Naive B cell (primary cell): ENCODE data around the gene PIK3R5. TPM values are rescaled to one million over a fixed set of nuclear protein-coding genes. Genes with fewer than 3 reads are reported as not detected.
A peak's percentile ranks its signal among the peaks of the same experiment; 100 is the strongest.

Experiments
- ATAC-seq, 2 donors: fragments of 150-1000 bp; cut with Tn5 transposase; 2 replicates each; pipeline ENCODE4 v1.10.0; 2021; ENCODE audit warnings: low read depth in 2 of 2, mild to moderate bottlenecking in 2 of 2, moderate library complexity in 2 of 2
- DNase-seq: peaks from one replicate; pipeline ENCODE4 v3.0.0; 2022
- H3K27ac Mint-ChIP-seq, 6 donors: one replicate each; pipeline ENCODE4 v1.8.0; 2020 to 2022; ENCODE audit warnings: mild to moderate bottlenecking in 6 of 6, mixed read lengths in 6 of 6, moderate library complexity in 5 of 6, inconsistent platforms in 2 of 6
- H3K27me3 Mint-ChIP-seq, 3 donors: one replicate each; pipeline ENCODE4 v1.8.0; 2021 to 2022; ENCODE audit warnings: mixed read lengths in 3 of 3, mild to moderate bottlenecking in 1 of 3
- H3K36me3 Mint-ChIP-seq, 2 donors: one replicate each; pipeline ENCODE4 v1.8.0; 2020 to 2022; ENCODE audit warnings: mixed read lengths in 2 of 2, inconsistent platforms in 1 of 2, mild to moderate bottlenecking in 1 of 2
- H3K4me1 Mint-ChIP-seq, 3 donors: one replicate each; pipeline ENCODE4 v1.8.0; 2020 to 2022; ENCODE audit warnings: mixed read lengths in 3 of 3, inconsistent platforms in 1 of 3, mild to moderate bottlenecking in 1 of 3, moderate library complexity in 1 of 3
- H3K4me3 Mint-ChIP-seq, 8 donors: one replicate each; pipeline ENCODE4 v1.8.0; 2020 to 2022; ENCODE audit warnings: mild to moderate bottlenecking in 8 of 8, mixed read lengths in 8 of 8, moderate library complexity in 8 of 8, inconsistent platforms in 2 of 8
- H3K9me3 Mint-ChIP-seq, 7 donors: one replicate each; pipeline ENCODE4 v1.8.0; 2020 to 2022; ENCODE audit warnings: mixed read lengths in 7 of 7, mild to moderate bottlenecking in 5 of 7, inconsistent platforms in 2 of 7, moderate library complexity in 1 of 7
- polyA plus RNA-seq, 6 donors: library from polyadenylated mRNA; unstranded; fragments of 300-500 nt; fragmentation: Illumina TruSeq; gene quantifications; one replicate each; pipeline ENCODE4 v1.2.3, GENCODE V29; 2021; ENCODE audit warnings: low read depth in 6 of 6

Gene PIK3R5
- polyA plus RNA-seq, result 10 to 100 TPM in 3 of 6 donors, 1 to 10 TPM in 3; 9.7 to 24.8 (median 11.7) TPM

- H3K27ac Mint-ChIP-seq, result peak within 1 kb of the TSS; percentile 91 to 99 (median 97)
- peak; percentile 85 to 87 for ATAC-seq
- H3K4me1 Mint-ChIP-seq, result peaks cover 49 to 62% (median 60%) of the 10 kb centered on the region in 3 donors
- H3K4me3 Mint-ChIP-seq, result peak within 1 kb of the TSS; percentile 79 to 100 (median 95)
- peaks cover 17 to 39% (median 24%) of the 10 kb centered on the region in 7 donors for H3K9me3 Mint-ChIP-seq
- H3K36me3 Mint-ChIP-seq, result peaks cover 32% of the 10 kb centered on the region in 2 donors
- DNase-seq, result peak; percentile 96
- H3K27me3 Mint-ChIP-seq, result no peaks in the 10 kb centered on the region
These were observed at the start of gene PIK3R5 for GRCh38 chr17:8965394-8966168. PIK3R5 (minus strand) TSS chr17:8965707; CDS start chr17:8911494, 54,213 bp downstream.

DNA sequence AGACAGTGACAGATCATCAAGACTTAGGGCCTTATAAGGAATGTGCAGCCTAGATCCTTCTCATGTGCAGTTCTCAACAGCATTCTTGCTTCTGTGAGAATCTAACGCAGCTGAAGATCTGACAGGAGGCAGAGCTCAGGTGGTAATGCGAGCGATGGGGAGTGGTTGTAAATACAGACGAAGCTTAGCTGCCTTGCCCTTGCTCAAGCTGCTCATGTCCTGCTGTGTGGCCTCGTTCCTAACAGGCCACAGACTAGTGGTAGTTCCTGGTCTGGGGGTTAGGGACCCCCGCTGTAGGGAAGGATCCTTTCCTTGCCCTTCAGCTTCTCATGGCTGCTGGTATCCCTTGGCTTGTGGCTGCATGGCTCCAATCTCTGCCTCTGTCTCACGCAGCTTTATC lies 45.5 kb upstream of the PIK3R5 start:
- Mint-ChIP-seq H3K36me3 (peaks cover 5 to 21% of the 10 kb centered on the region in 2 donors), H3K27ac (no peak overlapping the region), H3K4me3 (no peak overlapping the region), H3K9me3 (peaks cover 0 to 1% (median 0%) of the 10 kb centered on the region in 7 donors), H3K4me1 (peaks cover 0 to 7% (median 0%) of the 10 kb centered on the region in 3 donors), H3K27me3 (peaks cover 53 to 79% (median 73%) of the 10 kb centered on the region in 3 donors)
- ATAC-seq, result no peak
- no peak for DNase-seq

GRCh38 chr17:9009737-9010136 lies 44.2 kb upstream of the PIK3R5 start:
- Mint-ChIP-seq H3K27me3 (peaks cover 60 to 92% (median 86%) of the 10 kb centered on the region in 3 donors), H3K9me3 (peaks cover 0 to 3% (median 0%) of the 10 kb centered on the region in 7 donors), H3K36me3 (peaks cover 5 to 21% of the 10 kb centered on the region in 2 donors), H3K4me3 (no peak overlapping the region), H3K4me1 (peaks cover 5 to 7% (median 5%) of the 10 kb centered on the region in 3 donors), H3K27ac (no peak overlapping the region)
- ATAC-seq, result no peak
- no peak for DNase-seq

- H3K27ac Mint-ChIP-seq, result no peak overlapping the region
- peaks cover 7 to 12% (median 9%) of the 10 kb centered on the region in 3 donors for H3K4me1 Mint-ChIP-seq
- peaks cover 0 to 3% (median 0%) of the 10 kb centered on the region in 7 donors for H3K9me3 Mint-ChIP-seq
- ATAC-seq (no peak), DNase-seq (no peak)
- peaks cover 5 to 21% of the 10 kb centered on the region in 2 donors for H3K36me3 Mint-ChIP-seq
- peaks cover 61 to 91% (median 88%) of the 10 kb centered on the region in 3 donors for H3K27me3 Mint-ChIP-seq
- H3K4me3 Mint-ChIP-seq, result peak overlapping the region in 1 of 8 donors; percentile 30
These were observed 43.6 kb upstream of the PIK3R5 start for GRCh38 chr17:9009096-9009495.

GRCh38 chr17:9007052-9007714 lies 41.7 kb upstream of the PIK3R5 start:
- no peak overlapping the region for H3K27ac Mint-ChIP-seq
- peaks cover 62 to 82% (median 78%) of the 10 kb centered on the region in 3 donors for H3K27me3 Mint-ChIP-seq
- peaks cover 0 to 13% of the 10 kb centered on the region in 2 donors for H3K36me3 Mint-ChIP-seq

GRCh38 chr17:9006175-9006767 lies 40.8 kb upstream of the PIK3R5 start:
- peaks cover 0 to 3% (median 0%) of the 10 kb centered on the region in 7 donors for H3K9me3 Mint-ChIP-seq
- peaks cover 63 to 86% (median 82%) of the 10 kb centered on the region in 3 donors for H3K27me3 Mint-ChIP-seq
- H3K27ac Mint-ChIP-seq, result no peak overlapping the region
- no peak overlapping the region for H3K4me3 Mint-ChIP-seq
- H3K4me1 Mint-ChIP-seq, result peaks cover 21 to 32% (median 23%) of the 10 kb centered on the region in 3 donors
- DNase-seq (no peak), ATAC-seq (no peak)
- H3K36me3 Mint-ChIP-seq, result peaks cover 0 to 13% of the 10 kb centered on the region in 2 donors

More at GRCh38 chr17:9007052-9007714, 41.7 kb upstream of the PIK3R5 start:
- DNase-seq (no peak), ATAC-seq (no peak)
- Mint-ChIP-seq H3K9me3 (peaks cover 0 to 3% (median 0%) of the 10 kb centered on the region in 7 donors), H3K4me3 (peak overlapping the region in 2 of 8 donors; percentile 21 to 59), H3K4me1 (peaks cover 13 to 23% (median 17%) of the 10 kb centered on the region in 3 donors)

GRCh38 chr17:9004961-9005285 lies 39.4 kb upstream of the PIK3R5 start:
- ATAC-seq, result no peak
- H3K27me3 Mint-ChIP-seq, result peaks cover 53 to 81% (median 71%) of the 10 kb centered on the region in 3 donors
- H3K4me3 Mint-ChIP-seq, result peak overlapping the region in 6 of 8 donors; percentile 12 to 87 (median 74)

GRCh38 chr17:9004132-9004960 lies 38.8 kb upstream of the PIK3R5 start:
- peak overlapping the region; percentile 52 to 87 (median 76) for H3K4me3 Mint-ChIP-seq
- peaks cover 47 to 75% (median 65%) of the 10 kb centered on the region in 3 donors for H3K27me3 Mint-ChIP-seq
- H3K9me3 Mint-ChIP-seq, result peaks cover 0 to 3% (median 0%) of the 10 kb centered on the region in 7 donors
- no peak for DNase-seq
- H3K27ac Mint-ChIP-seq, result peak overlapping the region in 1 of 6 donors; percentile 61
- ATAC-seq, result no peak
- H3K4me1 Mint-ChIP-seq, result peaks cover 22 to 36% (median 23%) of the 10 kb centered on the region in 3 donors
- H3K36me3 Mint-ChIP-seq, result peaks cover 0 to 13% of the 10 kb centered on the region in 2 donors

More at GRCh38 chr17:9004961-9005285, 39.4 kb upstream of the PIK3R5 start:
- Mint-ChIP-seq H3K9me3 (peaks cover 0 to 3% (median 0%) of the 10 kb centered on the region in 7 donors), H3K4me1 (peaks cover 22 to 36% (median 23%) of the 10 kb centered on the region in 3 donors), H3K27ac (peak overlapping the region in 1 of 6 donors; percentile 61), H3K36me3 (peaks cover 0 to 13% of the 10 kb centered on the region in 2 donors)
- DNase-seq, result no peak

DNA sequence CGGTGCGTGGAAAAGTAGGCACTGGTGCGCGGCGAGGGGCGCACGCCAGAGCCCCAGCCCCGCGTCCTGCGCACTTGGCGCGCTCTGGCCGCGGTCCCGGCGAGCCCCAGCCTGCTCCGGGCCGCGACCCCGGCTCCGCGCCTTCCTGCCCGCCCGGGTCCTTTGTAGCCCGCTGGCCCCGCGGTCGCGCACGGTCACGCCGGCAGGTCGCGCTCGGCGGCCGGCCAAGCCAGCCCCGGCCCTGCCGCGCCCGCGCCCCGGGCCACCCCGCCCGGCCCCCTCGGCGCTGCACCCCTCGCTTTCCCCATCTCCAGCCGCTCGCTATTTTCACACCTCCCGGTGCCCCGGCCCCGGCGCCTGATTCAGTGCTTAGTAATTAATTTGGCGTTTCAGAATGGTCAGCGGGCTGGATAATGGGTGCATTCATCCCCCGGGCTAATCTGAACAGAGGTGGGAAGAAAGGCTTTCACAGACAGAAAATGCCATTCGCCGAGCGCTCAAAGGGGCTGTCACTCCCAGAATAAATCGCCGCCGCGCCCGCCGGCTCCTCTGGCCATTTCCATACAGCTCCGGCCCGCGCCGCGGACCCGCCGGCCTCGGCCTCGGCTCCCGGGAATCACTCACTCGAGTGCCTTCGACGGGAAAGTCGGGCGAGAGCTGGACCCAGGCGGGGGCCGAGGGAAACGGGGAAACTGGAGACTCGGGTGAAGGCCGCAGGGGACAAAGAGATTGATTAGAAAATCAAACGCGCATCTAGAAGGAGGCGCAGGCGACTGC lies 38.0 kb upstream of the PIK3R5 start:
- H3K27me3 Mint-ChIP-seq, result peaks cover 39 to 67% (median 57%) of the 10 kb centered on the region in 3 donors
- DNase-seq (no peak), ATAC-seq (peak; percentile 12 to 22)
- peak overlapping the region; percentile 42 to 86 (median 72) for H3K4me3 Mint-ChIP-seq
- peaks cover 22 to 36% (median 23%) of the 10 kb centered on the region in 3 donors for H3K4me1 Mint-ChIP-seq
- no peak overlapping the region for H3K27ac Mint-ChIP-seq
- peaks cover 0 to 3% (median 0%) of the 10 kb centered on the region in 7 donors for H3K9me3 Mint-ChIP-seq
- peaks cover 0 to 13% of the 10 kb centered on the region in 2 donors for H3K36me3 Mint-ChIP-seq

DNA sequence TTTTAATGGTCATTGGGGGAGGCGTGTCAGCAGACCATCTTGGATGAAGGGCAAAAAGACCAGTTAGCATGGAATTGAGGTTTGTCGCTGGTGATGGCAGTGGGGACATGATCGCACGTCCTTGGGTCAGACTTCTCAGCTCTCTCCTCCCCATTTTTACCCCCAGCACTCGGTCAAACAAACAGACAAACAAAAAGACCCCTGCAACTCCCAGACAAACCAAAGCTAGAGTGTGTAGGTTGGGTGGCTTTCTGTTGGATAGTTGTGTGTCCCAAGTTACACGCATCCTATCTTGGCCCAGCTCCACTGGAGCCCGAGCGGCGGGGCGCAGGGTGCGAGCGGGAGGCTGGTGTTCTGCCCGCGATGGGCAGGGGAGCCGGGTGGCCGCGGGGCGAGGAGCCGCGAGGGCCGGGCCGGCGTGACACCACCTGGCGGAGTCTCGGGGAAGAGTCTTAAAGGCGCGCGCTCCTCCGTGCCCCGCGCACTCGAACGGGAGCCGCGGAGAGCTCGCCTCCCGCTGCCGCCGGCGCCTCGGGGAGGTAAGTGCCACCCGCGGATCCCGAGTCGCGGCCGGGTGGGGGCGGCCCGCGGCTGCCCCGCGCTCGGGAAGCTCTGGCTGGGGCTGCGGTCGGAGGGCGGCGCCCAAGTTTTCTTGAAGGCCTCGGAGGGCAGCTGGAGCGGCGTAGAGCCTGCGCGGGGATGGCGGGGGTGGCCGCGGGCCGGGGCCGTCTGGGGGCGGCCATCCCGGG lies 37.3 kb upstream of the PIK3R5 start:
- Mint-ChIP-seq H3K27me3 (peaks cover 36 to 63% (median 51%) of the 10 kb centered on the region in 3 donors), H3K9me3 (peaks cover 0 to 3% (median 0%) of the 10 kb centered on the region in 7 donors), H3K36me3 (peaks cover 0 to 11% of the 10 kb centered on the region in 2 donors), H3K27ac (peak overlapping the region in 2 of 6 donors; percentile 14 to 79), H3K4me1 (peaks cover 22 to 36% (median 23%) of the 10 kb centered on the region in 3 donors), H3K4me3 (peak overlapping the region; percentile 52 to 89 (median 79))
- ATAC-seq, result peak; percentile 68 to 76
- peak; percentile 39 for DNase-seq

DNA sequence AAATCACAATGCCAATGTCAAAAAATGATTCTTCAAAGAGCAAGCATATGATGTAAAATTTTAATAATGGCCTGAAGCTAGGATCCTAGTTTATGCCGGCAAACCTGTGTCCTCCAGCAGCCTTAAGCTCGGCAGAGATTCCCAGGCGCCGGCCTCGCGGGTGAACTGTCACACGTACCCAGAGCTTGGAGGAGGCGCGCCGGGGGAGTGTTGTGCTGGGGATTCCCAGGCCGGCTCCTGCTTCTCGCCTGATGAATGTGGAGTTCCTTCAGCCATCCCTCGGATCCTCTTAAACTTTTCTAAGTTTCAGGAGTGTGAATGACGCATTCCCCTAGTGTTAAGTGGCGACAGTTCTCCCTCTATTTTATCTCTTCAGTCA lies 36.7 kb upstream of the PIK3R5 start:
- Mint-ChIP-seq H3K4me3 (peak overlapping the region; percentile 52 to 89 (median 79)), H3K36me3 (peaks cover 0 to 6% of the 10 kb centered on the region in 2 donors), H3K9me3 (peaks cover 0 to 3% (median 0%) of the 10 kb centered on the region in 7 donors), H3K4me1 (peaks cover 19 to 36% (median 23%) of the 10 kb centered on the region in 3 donors), H3K27ac (peak overlapping the region in 3 of 6 donors; percentile 14 to 79 (median 47)), H3K27me3 (peaks cover 36 to 58% (median 45%) of the 10 kb centered on the region in 3 donors)
- ATAC-seq, result no peak
- no peak for DNase-seq
